Left colon (tissue), 2 donors: ENCODE results near the gene LPP. TPM values are rescaled to one million over a fixed set of nuclear protein-coding genes. Genes with fewer than 3 reads are reported as not detected.
A peak's percentile ranks its signal among the peaks of the same experiment; 100 is the strongest.

Source experiments
- ATAC-seq: fragments of 200-7000 bp; cut with Tn5 transposase; one replicate; pipeline ENCODE4 v1.9.1; 2020; ENCODE audit warnings: mild to moderate bottlenecking, moderate library complexity
- DNase-seq, 2 donors: peaks; one replicate each; pipeline ENCODE4 v3.0.0-alpha.2; 2020
- intact Hi-C, 2 donors: fragments of 100-400 bp; cut with DNase I in 1 of 2; cut with micrococcal nuclease in 1 of 2; formaldehyde crosslinking; loops; one replicate each; pipeline versions ENCODE4 v1.11.2 to v1.14.0; 2022; cut with DNase I, micrococcal nuclease
- total RNA-seq, 2 donors: library from RNA; stranded (reverse); fragmentation: NEBNext Ultra II Directional; extraction: Animal tissue kit (Norgen Biotek cat#: 25700); gene quantifications; one replicate each; pipeline ENCODE4 v1.2.1, GENCODE V29; 2021
- donor health status: DM: no; HTN: no; CAD: no.
- donor health status: DM: yes; HTN: yes; CAD: no.

Gene LPP
- total RNA-seq, 2 donors from 2014 or later, result 228 to 258 TPM

- intact Hi-C loops, result no loop called here
- ATAC-seq (peak; percentile 26), DNase-seq (no peak)
Observed at GRCh38 chr3:188869628-188870027, 715.7 kb downstream of the LPP start.

- ATAC-seq (no peak), DNase-seq (no peak)
- intact Hi-C loops, result no loop called here
Observed at GRCh38 chr3:188870431-188870830, 716.5 kb downstream of the LPP start.

- no peak for DNase-seq
- intact Hi-C loops, result no loop called here
- ATAC-seq, result no peak
Observed at GRCh38 chr3:188874576-188874975, 720.6 kb downstream of the LPP start.

GRCh38 chr3:188875413-188875812, 721.5 kb downstream of the LPP start:
- intact Hi-C loops, result no loop called here
- no peak for ATAC-seq
- DNase-seq, result no peak

GRCh38 chr3:188876370-188876769, 722.4 kb downstream of the LPP start:
- intact Hi-C loops, result no loop called here
- ATAC-seq, result no peak
- DNase-seq, result no peak

- ATAC-seq (no peak), DNase-seq (no peak)
- intact Hi-C loops, result no loop called here
Observed at GRCh38 chr3:188877381-188877780, 723.4 kb downstream of the LPP start.

- ATAC-seq, result no peak
- DNase-seq, result no peak
- intact Hi-C loops, result no loop called here
Observed at GRCh38 chr3:188878076-188878475, 724.1 kb downstream of the LPP start.

- intact Hi-C loops, result no loop called here
- DNase-seq, result no peak
- no peak for ATAC-seq
Observed at GRCh38 chr3:188881954-188882641, 728.1 kb downstream of the LPP start.

- DNase-seq, result no peak
- ATAC-seq, result no peak
- intact Hi-C loops, result no loop called here
Observed at GRCh38 chr3:188884299-188885043, 730.5 kb downstream of the LPP start.

GRCh38 chr3:188888321-188889053, 734.5 kb downstream of the LPP start:
- ATAC-seq (no peak), DNase-seq (no peak)
- intact Hi-C loops, result no loop called here

GRCh38 chr3:188889054-188889491, 735.1 kb downstream of the LPP start:
- intact Hi-C loops, result no loop called here
- DNase-seq (no peak), ATAC-seq (no peak)

GRCh38 chr3:188890572-188891270, 736.8 kb downstream of the LPP start:
- ATAC-seq (no peak), DNase-seq (no peak)
- intact Hi-C loops, result no loop called here

GRCh38 chr3:188899881-188900280, 745.9 kb downstream of the LPP start:
- intact Hi-C loops, result no loop called here
- DNase-seq (peak; percentile 13 to 31), ATAC-seq (peak; percentile 95)

GRCh38 chr3:188900421-188900951, 746.5 kb downstream of the LPP start:
- no peak for ATAC-seq
- intact Hi-C loops, result no loop called here
- DNase-seq, result no peak

- intact Hi-C loops, result no loop called here
- ATAC-seq, result no peak
- DNase-seq, result no peak
Observed at GRCh38 chr3:188901126-188901525, 747.2 kb downstream of the LPP start.

- no peak for ATAC-seq
- intact Hi-C loops, result no loop called here
Observed at GRCh38 chr3:188901671-188902287, 747.8 kb downstream of the LPP start.

GRCh38 chr3:188904670-188905069, 750.7 kb downstream of the LPP start:
- intact Hi-C loops, result no loop called here
- no peak for ATAC-seq
- no peak for DNase-seq

More at GRCh38 chr3:188901671-188902287, 747.8 kb downstream of the LPP start:
- DNase-seq, result no peak

GRCh38 chr3:188905547-188905946, 751.6 kb downstream of the LPP start:
- ATAC-seq (no peak), DNase-seq (no peak)
- intact Hi-C loops, result no loop called here

GRCh38 chr3:188906236-188906635, 752.3 kb downstream of the LPP start:
- intact Hi-C loops, result no loop called here
- ATAC-seq (no peak), DNase-seq (no peak)
